ENCODE data around the gene MAMLD1.

DNA sequence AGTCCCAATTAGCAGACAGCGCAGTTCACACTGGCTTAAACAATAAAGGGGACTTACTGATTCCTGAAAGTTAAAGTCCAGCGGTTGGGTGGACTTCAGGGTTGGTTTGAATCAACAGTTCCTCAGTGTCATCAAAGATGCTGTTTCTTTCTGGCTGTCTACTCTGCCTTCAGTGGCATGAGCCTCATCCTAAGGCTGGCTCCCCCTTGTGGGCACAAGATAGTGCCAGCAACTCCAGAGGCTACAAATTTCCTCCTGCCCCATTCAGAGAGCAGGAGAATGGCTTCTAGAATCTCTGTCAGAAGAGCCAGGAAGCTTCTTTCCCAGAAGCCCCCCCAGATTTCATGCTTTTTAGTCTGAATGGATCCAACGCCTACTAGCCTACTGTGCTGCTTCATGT is 122.9 kb downstream of the MAMLD1 start:
- TF ChIP-seq, protein P1, sequence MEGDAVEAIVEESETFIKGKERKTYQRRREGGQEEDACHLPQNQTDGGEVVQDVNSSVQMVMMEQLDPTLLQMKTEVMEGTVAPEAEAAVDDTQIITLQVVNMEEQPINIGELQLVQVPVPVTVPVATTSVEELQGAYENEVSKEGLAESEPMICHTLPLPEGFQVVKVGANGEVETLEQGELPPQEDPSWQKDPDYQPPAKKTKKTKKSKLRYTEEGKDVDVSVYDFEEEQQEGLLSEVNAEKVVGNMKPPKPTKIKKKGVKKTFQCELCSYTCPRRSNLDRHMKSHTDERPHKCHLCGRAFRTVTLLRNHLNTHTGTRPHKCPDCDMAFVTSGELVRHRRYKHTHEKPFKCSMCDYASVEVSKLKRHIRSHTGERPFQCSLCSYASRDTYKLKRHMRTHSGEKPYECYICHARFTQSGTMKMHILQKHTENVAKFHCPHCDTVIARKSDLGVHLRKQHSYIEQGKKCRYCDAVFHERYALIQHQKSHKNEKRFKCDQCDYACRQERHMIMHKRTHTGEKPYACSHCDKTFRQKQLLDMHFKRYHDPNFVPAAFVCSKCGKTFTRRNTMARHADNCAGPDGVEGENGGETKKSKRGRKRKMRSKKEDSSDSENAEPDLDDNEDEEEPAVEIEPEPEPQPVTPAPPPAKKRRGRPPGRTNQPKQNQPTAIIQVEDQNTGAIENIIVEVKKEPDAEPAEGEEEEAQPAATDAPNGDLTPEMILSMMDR (IDR thresholded peaks at IDR 0.05): peak; percentile 39 to 49 (median 46)
- TF ChIP-seq POLR2A (IDR thresholded peaks at IDR 0.05) (no peak), POLR2AphosphoS5 (IDR thresholded peaks at IDR 0.05) (no peak)

Measured in transverse colon (tissue), 4 donors.